GM21619 (cell line): Measurements from ENCODE around the gene TAPBPL.
"Not testable (repeated sequence)": the region's sequence is repeated elsewhere in the genome, so short reads cannot be mapped to it uniquely, and the experiment has no call there.

Experiments used
- ATAC-seq: cut with Tn5 transposase; IDR thresholded peaks from one replicate; pipeline ENCODE4 v1.9.1; 2021; ENCODE audit not compliant: unreplicated experiment

TAPBPL gene

GRCh38 chr12:6489449-6489848, 37.6 kb downstream of the TAPBPL start:
- no peak for ATAC-seq

- not testable (repeated sequence) for ATAC-seq
Observed at GRCh38 chr12:6490673-6491072, 38.8 kb downstream of the TAPBPL start.

- ATAC-seq: peak; percentile 69
Observed at GRCh38 chr12:6492838-6493496, 41.1 kb downstream of the TAPBPL start, which contains the start of gene MRPL51. Gene MRPL51, minus strand, starts transcription at chr12:6493262. Its CDS starts 126 bp downstream, at chr12:6493136.

- peak; percentile 84 for ATAC-seq
Observed at GRCh38 chr12:6493497-6494257, 41.8 kb downstream of the TAPBPL start, which contains the start of gene NCAPD2. Gene NCAPD2, plus strand, starts transcription at chr12:6494102. Its CDS starts 997 bp downstream, at chr12:6495099.

GRCh38 chr12:6494258-6494743, 42.5 kb downstream of the TAPBPL start:
- ATAC-seq: no peak

GRCh38 chr12:6494968-6495367, 43.1 kb downstream of the TAPBPL start:
- no peak for ATAC-seq

GRCh38 chr12:6497291-6497690, 45.4 kb downstream of the TAPBPL start:
- not testable (repeated sequence) for ATAC-seq

- no peak for ATAC-seq
Observed at GRCh38 chr12:6500466-6500865, 48.6 kb downstream of the TAPBPL start.

GRCh38 chr12:6507102-6507998, 55.5 kb downstream of the TAPBPL start:
- no peak for ATAC-seq

- ATAC-seq: no peak
Observed at GRCh38 chr12:6508087-6508486, 56.2 kb downstream of the TAPBPL start.
